ENCODE measurements around the gene BUD13. TPM values are rescaled to one million over a fixed set of nuclear protein-coding genes. Genes with fewer than 3 reads are reported as not detected.
A peak's percentile ranks its signal among the peaks of the same experiment; 100 is the strongest.

The BUD13 gene
- total RNA-seq, 1 donor from 2014 or later: 13.1 TPM

DNA sequence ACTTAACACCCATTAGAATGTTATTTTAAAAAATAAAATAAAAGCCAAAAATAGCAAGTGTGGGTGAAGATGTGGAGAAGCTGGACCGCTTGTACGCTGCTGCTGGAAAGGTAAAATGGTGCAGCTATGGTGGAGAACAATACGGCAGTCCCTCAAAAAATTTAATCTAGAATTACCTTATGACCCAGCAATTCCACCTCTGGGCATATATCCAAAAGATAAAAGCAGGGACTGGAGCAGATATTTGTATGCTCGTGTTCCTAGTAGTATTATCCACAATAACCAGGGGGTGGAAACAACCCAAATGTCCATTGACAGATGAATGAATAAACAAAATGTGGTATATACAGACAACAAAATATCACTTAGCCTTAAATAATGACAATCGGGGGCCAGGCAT is 25.0 kb upstream of the BUD13 start:
- peaks cover 31% of the 10 kb centered on the region for H3K27me3 Mint-ChIP-seq (ENCODE audit: unreplicated experiment)
- no peak overlapping the region for H3K27ac Mint-ChIP-seq (ENCODE audit: unreplicated experiment)

DNA sequence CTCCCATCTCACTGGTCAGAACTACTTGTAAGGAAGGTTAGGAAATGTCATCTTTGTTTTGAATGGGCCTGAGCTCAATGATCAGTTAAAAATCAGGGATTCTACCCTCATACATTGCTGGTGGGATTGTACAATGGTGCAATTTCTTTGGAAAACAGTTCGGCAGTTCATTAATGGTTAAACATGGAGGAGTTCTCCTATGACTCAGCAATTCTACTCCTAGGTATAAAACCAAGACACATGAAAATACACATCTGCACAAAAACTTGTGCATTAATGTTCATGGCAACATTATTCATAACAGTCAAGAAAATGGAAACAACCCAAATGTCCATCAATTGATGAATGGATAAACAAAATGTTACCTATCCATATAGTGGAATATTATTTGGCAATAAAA is 23.8 kb upstream of the BUD13 start:
- Mint-ChIP-seq H3K27me3 (ENCODE audit: unreplicated experiment) (peaks cover 23% of the 10 kb centered on the region), H3K9me3 (ENCODE audit: unreplicated experiment) (no peaks in the 10 kb centered on the region), H3K4me3 (ENCODE audit: unreplicated experiment) (no peak overlapping the region), H3K4me1 (ENCODE audit: unreplicated experiment) (no peaks in the 10 kb centered on the region), H3K36me3 (ENCODE audit: unreplicated experiment) (no peaks in the 10 kb centered on the region), H3K27ac (ENCODE audit: unreplicated experiment) (no peak overlapping the region)
- TF ChIP-seq, protein P1, sequence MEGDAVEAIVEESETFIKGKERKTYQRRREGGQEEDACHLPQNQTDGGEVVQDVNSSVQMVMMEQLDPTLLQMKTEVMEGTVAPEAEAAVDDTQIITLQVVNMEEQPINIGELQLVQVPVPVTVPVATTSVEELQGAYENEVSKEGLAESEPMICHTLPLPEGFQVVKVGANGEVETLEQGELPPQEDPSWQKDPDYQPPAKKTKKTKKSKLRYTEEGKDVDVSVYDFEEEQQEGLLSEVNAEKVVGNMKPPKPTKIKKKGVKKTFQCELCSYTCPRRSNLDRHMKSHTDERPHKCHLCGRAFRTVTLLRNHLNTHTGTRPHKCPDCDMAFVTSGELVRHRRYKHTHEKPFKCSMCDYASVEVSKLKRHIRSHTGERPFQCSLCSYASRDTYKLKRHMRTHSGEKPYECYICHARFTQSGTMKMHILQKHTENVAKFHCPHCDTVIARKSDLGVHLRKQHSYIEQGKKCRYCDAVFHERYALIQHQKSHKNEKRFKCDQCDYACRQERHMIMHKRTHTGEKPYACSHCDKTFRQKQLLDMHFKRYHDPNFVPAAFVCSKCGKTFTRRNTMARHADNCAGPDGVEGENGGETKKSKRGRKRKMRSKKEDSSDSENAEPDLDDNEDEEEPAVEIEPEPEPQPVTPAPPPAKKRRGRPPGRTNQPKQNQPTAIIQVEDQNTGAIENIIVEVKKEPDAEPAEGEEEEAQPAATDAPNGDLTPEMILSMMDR (IDR thresholded peaks at IDR 0.05): no peak
- DNase-seq (ENCODE audit: extremely low spot score, unreplicated experiment): no peak

More for the DNA sequence above, 25.0 kb upstream of the BUD13 start:
- no peak for DNase-seq (ENCODE audit: extremely low spot score, unreplicated experiment)
- no peaks in the 10 kb centered on the region for H3K4me1 Mint-ChIP-seq (ENCODE audit: unreplicated experiment)
- H3K36me3 Mint-ChIP-seq (ENCODE audit: unreplicated experiment): no peaks in the 10 kb centered on the region
- H3K9me3 Mint-ChIP-seq (ENCODE audit: unreplicated experiment): no peaks in the 10 kb centered on the region
- no peak overlapping the region for H3K4me3 Mint-ChIP-seq (ENCODE audit: unreplicated experiment)
- TF ChIP-seq, protein P1 (IDR thresholded peaks at IDR 0.05): no peak

DNA sequence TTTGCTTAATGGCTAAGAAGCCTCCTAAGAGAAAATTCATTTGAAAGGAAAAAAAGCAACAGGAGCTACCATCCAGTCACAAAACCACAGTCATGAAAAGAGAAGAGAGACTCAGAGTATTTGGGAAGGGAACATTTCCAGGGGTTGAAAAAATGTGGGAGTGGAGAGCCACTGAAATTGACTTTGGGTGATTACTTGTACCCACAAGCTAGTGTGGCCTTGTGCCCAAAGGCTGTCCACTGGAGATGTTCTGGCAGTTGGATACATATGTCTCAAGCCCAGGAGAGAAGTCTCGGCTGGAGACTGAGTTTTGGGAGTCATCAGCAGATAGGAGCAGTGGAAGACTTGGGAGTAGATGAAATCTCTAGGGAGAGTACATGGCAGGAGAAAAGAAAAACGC is 22.1 kb upstream of the BUD13 start:
- no peak for DNase-seq (ENCODE audit: extremely low spot score, unreplicated experiment)
- TF ChIP-seq, protein P1 (IDR thresholded peaks at IDR 0.05): no peak
- no peaks in the 10 kb centered on the region for H3K4me1 Mint-ChIP-seq (ENCODE audit: unreplicated experiment)
- H3K36me3 Mint-ChIP-seq (ENCODE audit: unreplicated experiment): no peaks in the 10 kb centered on the region
- peaks cover 14% of the 10 kb centered on the region for H3K27me3 Mint-ChIP-seq (ENCODE audit: unreplicated experiment)
- no peak overlapping the region for H3K27ac Mint-ChIP-seq (ENCODE audit: unreplicated experiment)
- no peaks in the 10 kb centered on the region for H3K9me3 Mint-ChIP-seq (ENCODE audit: unreplicated experiment)
- no peak overlapping the region for H3K4me3 Mint-ChIP-seq (ENCODE audit: unreplicated experiment)

DNA sequence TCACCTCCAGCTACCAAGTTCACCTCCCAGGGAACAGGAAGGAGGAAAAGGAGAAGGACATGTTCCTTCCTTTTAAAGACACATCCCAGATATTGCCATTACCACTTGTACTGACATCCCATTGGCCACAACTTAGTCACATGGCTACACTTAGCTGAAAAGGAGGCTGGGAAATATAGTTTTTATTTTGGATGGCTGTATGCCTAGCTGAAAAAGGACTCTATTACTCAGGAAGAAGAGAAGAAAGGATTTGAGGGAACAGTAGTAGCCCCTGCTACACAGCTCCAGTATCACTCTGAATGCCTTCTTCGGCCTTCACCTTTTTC is 20.9 kb upstream of the BUD13 start:
- Mint-ChIP-seq H3K9me3 (ENCODE audit: unreplicated experiment) (no peaks in the 10 kb centered on the region), H3K4me3 (ENCODE audit: unreplicated experiment) (no peak overlapping the region), H3K27me3 (ENCODE audit: unreplicated experiment) (peaks cover 4% of the 10 kb centered on the region), H3K36me3 (ENCODE audit: unreplicated experiment) (no peaks in the 10 kb centered on the region), H3K27ac (ENCODE audit: unreplicated experiment) (no peak overlapping the region), H3K4me1 (ENCODE audit: unreplicated experiment) (no peaks in the 10 kb centered on the region)
- no peak for DNase-seq (ENCODE audit: extremely low spot score, unreplicated experiment)
- TF ChIP-seq, protein P1 (IDR thresholded peaks at IDR 0.05): no peak

DNA sequence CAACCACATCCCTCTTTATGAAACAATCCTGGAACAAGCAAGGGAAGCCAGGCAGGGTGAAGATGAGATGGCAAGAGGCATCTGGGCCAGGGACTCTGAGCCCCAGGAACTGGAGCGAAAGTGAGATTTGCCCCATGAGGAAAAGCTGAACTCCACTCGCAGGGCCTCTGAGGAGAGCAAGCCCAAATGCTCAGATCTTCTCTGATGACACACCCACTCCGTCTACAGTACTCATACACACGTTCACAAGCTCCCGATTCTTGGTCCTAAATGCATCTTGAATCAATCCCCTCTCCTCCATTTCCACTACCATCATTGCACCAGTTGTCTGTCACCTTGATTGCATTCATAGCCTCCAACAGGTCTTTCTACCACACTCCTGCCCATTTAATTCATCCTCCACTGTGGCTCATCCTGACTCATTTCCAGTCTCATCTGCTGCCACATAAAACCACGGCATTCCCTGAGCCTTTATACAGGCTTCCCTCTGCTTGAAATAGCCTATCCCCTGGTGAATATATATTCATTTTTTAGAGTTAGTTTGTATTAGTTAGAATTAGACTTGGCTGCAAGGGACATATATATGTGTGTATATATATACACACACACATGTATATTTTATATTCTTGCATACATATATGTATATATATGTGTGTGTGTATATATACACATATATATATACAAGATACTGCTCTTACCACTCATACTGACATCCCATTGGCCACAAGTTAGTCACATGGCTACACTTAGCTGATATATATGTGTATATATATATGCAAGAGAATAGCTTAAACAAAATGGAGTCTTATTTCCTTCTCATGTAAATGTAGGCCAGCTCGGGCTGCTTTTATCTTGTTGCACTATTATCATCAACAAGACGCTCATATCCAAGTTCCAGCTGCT is 20.3 kb upstream of the BUD13 start:
- H3K4me3 Mint-ChIP-seq (ENCODE audit: unreplicated experiment): no peak overlapping the region
- H3K36me3 Mint-ChIP-seq (ENCODE audit: unreplicated experiment): no peaks in the 10 kb centered on the region
- H3K4me1 Mint-ChIP-seq (ENCODE audit: unreplicated experiment): peaks cover 6% of the 10 kb centered on the region
- peak; percentile 36 for DNase-seq (ENCODE audit: extremely low spot score, unreplicated experiment)
- no peak overlapping the region for H3K27ac Mint-ChIP-seq (ENCODE audit: unreplicated experiment)
- no peaks in the 10 kb centered on the region for H3K27me3 Mint-ChIP-seq (ENCODE audit: unreplicated experiment)
- H3K9me3 Mint-ChIP-seq (ENCODE audit: unreplicated experiment): no peaks in the 10 kb centered on the region
- TF ChIP-seq, protein P1 (IDR thresholded peaks at IDR 0.05): no peak
